ENCODE data around the gene FLOT2.
A peak's percentile ranks its signal among the peaks of the same experiment; 100 is the strongest.

The FLOT2 gene, protein sequence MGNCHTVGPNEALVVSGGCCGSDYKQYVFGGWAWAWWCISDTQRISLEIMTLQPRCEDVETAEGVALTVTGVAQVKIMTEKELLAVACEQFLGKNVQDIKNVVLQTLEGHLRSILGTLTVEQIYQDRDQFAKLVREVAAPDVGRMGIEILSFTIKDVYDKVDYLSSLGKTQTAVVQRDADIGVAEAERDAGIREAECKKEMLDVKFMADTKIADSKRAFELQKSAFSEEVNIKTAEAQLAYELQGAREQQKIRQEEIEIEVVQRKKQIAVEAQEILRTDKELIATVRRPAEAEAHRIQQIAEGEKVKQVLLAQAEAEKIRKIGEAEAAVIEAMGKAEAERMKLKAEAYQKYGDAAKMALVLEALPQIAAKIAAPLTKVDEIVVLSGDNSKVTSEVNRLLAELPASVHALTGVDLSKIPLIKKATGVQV

GRCh38 chr17:28896884-28897768, at the start of gene FLOT2:
TSS of gene FLOT2 (minus strand) at chr17:28897733. CDS start at chr17:28897574, 159 bp downstream.
- H3K4me3 ChIP-seq (ENCODE audit: low read depth, low read length), result peak within 1 kb of the TSS; percentile 73
- DNase-seq (ENCODE audit: low read depth), result peak; percentile 73
- TF ChIP-seq CTCF (conservative IDR thresholded peaks at IDR 0.05; ENCODE audit: low read depth, low read length), result peak; percentile 37

- H3K4me3 ChIP-seq (ENCODE audit: low read depth, low read length), result no peak overlapping the region
- DNase-seq (ENCODE audit: low read depth), result peak; percentile 62
- no peak for TF ChIP-seq CTCF (conservative IDR thresholded peaks at IDR 0.05; ENCODE audit: low read depth, low read length)
These were observed 48.7 kb upstream of the FLOT2 start for GRCh38 chr17:28946239-28946638.

DNA sequence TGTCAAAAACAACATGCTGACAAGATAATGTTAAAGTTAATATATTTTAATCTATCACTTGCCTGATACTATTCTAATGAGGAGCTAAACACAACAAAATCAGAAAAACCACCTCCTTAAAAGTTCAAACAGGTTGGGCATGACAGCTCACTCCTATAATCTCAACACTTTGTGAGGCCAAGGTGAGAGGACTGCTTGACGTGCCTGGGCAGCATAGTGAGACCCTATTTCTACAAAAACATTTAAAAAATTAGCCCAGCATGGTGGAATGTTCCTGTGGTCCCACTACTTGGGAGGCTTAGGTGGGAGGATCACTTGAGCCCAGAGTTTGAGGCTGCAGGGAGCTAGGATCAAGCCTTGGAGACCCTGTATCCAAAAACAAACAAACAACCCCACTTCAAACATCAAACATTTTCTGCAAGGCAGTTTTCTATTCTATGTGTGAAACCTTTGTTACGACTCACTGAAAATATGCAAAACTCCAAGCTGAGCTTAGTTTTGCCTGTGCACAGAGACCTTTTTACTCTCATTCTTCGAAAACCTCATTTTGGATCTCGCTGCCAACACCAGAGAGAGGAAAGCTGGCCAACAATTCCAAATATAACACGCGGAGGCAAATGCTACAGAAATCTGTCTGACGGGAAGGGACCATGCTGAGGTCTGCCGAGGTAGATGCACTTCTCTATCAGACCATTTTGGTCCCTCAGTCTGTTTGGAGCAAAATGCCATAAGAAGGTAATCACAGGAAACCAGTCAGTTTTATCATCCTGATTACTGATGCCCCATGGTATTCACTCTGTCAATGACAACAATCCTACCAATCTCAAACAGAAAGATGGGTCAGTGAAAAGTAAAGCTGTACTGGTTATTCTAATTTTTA, 47.6 kb upstream of the FLOT2 start:
- no peak for TF ChIP-seq CTCF (conservative IDR thresholded peaks at IDR 0.05; ENCODE audit: low read depth, low read length)
- H3K4me3 ChIP-seq (ENCODE audit: low read depth, low read length), result no peak overlapping the region
- DNase-seq (ENCODE audit: low read depth), result peak; percentile 54

DNA sequence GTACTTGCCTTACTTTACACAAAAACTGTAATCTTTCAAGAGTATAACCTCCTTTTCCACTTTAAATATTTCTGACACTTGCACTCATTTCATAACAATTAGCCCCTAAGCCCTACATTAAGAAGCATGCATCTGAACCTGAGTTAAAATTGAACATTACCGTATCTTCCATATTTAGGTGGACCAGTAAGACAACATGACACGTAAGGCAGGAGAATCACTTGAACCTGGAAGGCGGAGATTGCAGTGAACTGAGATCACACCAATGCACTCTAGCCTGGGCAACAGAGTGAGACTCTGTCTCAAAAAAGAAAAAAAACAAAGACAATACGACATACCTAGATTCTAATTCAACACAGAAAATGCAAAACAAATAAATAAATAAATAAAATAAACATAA, 46.8 kb upstream of the FLOT2 start:
- H3K4me3 ChIP-seq (ENCODE audit: low read depth, low read length), result no peak overlapping the region
- DNase-seq (ENCODE audit: low read depth), result no peak
- no peak for TF ChIP-seq CTCF (conservative IDR thresholded peaks at IDR 0.05; ENCODE audit: low read depth, low read length)

GRCh38 chr17:28942925-28943324, 45.4 kb upstream of the FLOT2 start:
- no peak for DNase-seq (ENCODE audit: low read depth)
- H3K4me3 ChIP-seq (ENCODE audit: low read depth, low read length), result no peak overlapping the region
- no peak for TF ChIP-seq CTCF (conservative IDR thresholded peaks at IDR 0.05; ENCODE audit: low read depth, low read length)

GRCh38 chr17:28941251-28941650, 43.7 kb upstream of the FLOT2 start:
- no peak for TF ChIP-seq CTCF (conservative IDR thresholded peaks at IDR 0.05; ENCODE audit: low read depth, low read length)
- no peak for DNase-seq (ENCODE audit: low read depth)
- H3K4me3 ChIP-seq (ENCODE audit: low read depth, low read length), result no peak overlapping the region

All from choroid plexus epithelial cell (primary cell).